CD14-positive monocyte (primary cell): Measurements from ENCODE around the gene XXYLT1. TPM values are rescaled to one million over a fixed set of nuclear protein-coding genes. Genes with fewer than 3 reads are reported as not detected.

ENCODE experiments used
- DNase-seq, 3 donors: peaks; one replicate each; pipeline ENCODE4 v3.0.0-alpha.2; 2011 to 2022
- H2AFZ ChIP-seq: 2 replicates; pipeline ENCODE4 v1.6.0; 2012; ENCODE audit warnings: mild to moderate bottlenecking, low read depth, low read length, inconsistent platforms; ENCODE audit not compliant: insufficient read depth, poor library complexity, severe bottlenecking
- H3K27ac ChIP-seq, 2 donors: 1 replicate in 1 of 2; 2 replicates in 1 of 2; pipeline ENCODE4 v1.5.1; 2012 to 2013; ENCODE audit warnings: low read length in 2 of 2, control low read depth in 1 of 2, inconsistent platforms in 1 of 2, low read depth in 1 of 2, mild to moderate bottlenecking in 1 of 2
- H3K27me3 ChIP-seq, 2 donors: one replicate each; pipeline versions ENCODE4 v1.6.0 to v1.6.1; 2011 to 2013; ENCODE audit warnings: low read length in 2 of 2; ENCODE audit not compliant: control insufficient read depth in 2 of 2, insufficient read depth in 2 of 2
- H3K36me3 ChIP-seq, 2 donors: replicated peaks in 1 of 2; 1 replicate in 1 of 2; 2 replicates in 1 of 2; pipeline versions ENCODE4 v1.5.1 to v1.6.1; 2012 to 2013; ENCODE audit warnings: low read length in 2 of 2, control low read depth in 1 of 2, inconsistent platforms in 1 of 2, mild to moderate bottlenecking in 1 of 2; ENCODE audit not compliant: insufficient read depth in 2 of 2, control insufficient read depth in 1 of 2
- H3K4me1 ChIP-seq, 2 donors: 1 replicate in 1 of 2; 2 replicates in 1 of 2; pipeline versions ENCODE4 v1.5.1 to v1.6.1; 2012 to 2013; ENCODE audit warnings: low read length in 2 of 2, control low read depth in 1 of 2, inconsistent platforms in 1 of 2, mild to moderate bottlenecking in 1 of 2, moderate library complexity in 1 of 2; ENCODE audit not compliant: insufficient read depth in 2 of 2, control insufficient read depth in 1 of 2
- H3K4me2 ChIP-seq: replicated peaks from 2 replicates; pipeline ENCODE3; 2012; ENCODE audit warnings: low read length, moderate library complexity, mild to moderate bottlenecking; ENCODE audit not compliant: poor library complexity, severe bottlenecking; ENCODE audit errors: extremely low read depth
- H3K4me3 ChIP-seq, 3 experiments: fragments of 200-600 bp in 1 of 3; sonication (generic) in 1 of 3; replicated peaks in 1 of 3; 1 replicate in 2 of 3; 2 replicates in 1 of 3; pipeline ENCODE4 v1.5.1; 2011 to 2013; ENCODE audit warnings: low read length in 3 of 3, mild to moderate bottlenecking in 3 of 3, control low read depth in 2 of 3, low read depth in 2 of 3, inconsistent platforms in 1 of 3, moderate library complexity in 1 of 3
- H3K79me2 ChIP-seq: 2 replicates; pipeline ENCODE4 v1.6.0; 2012; ENCODE audit warnings: mild to moderate bottlenecking, control low read depth, inconsistent platforms, low read length, moderate library complexity; ENCODE audit not compliant: insufficient read depth
- H3K9ac ChIP-seq: 2 replicates; pipeline ENCODE4 v1.6.0; 2017; ENCODE audit warnings: low read length, mild to moderate bottlenecking; ENCODE audit not compliant: insufficient read depth, poor library complexity, severe bottlenecking
- H3K9me3 ChIP-seq, 2 donors: replicated peaks in 1 of 2; 1 replicate in 1 of 2; 2 replicates in 1 of 2; pipeline versions ENCODE4 v1.5.1 to v1.6.1; 2012 to 2013; ENCODE audit warnings: low read length in 2 of 2, control low read depth in 1 of 2; ENCODE audit not compliant: control insufficient read depth in 1 of 2, insufficient read depth in 1 of 2
- H4K20me1 ChIP-seq: 2 replicates; pipeline ENCODE4 v1.6.0; 2012; ENCODE audit warnings: mild to moderate bottlenecking, low read length, control low read depth, moderate library complexity; ENCODE audit not compliant: insufficient read depth
- H3K27ac Mint-ChIP-seq, 7 donors: one replicate each; pipeline ENCODE4 v1.8.0; 2020; ENCODE audit warnings: mild to moderate bottlenecking in 7 of 7, mixed read lengths in 7 of 7, moderate library complexity in 6 of 7, inconsistent platforms in 2 of 7
- H3K27me3 Mint-ChIP-seq, 3 donors: one replicate each; pipeline ENCODE4 v1.8.0; 2021 to 2022; ENCODE audit warnings: low read depth in 3 of 3, mild to moderate bottlenecking in 3 of 3, mixed read lengths in 3 of 3, moderate library complexity in 3 of 3, inconsistent platforms in 1 of 3
- H3K36me3 Mint-ChIP-seq, 2 donors: one replicate each; pipeline ENCODE4 v1.8.0; 2020; ENCODE audit warnings: mixed read lengths in 2 of 2, inconsistent platforms in 1 of 2, mild to moderate bottlenecking in 1 of 2
- H3K4me1 Mint-ChIP-seq: one replicate; pipeline ENCODE4 v1.8.0; 2020; ENCODE audit warnings: mild to moderate bottlenecking, mixed read lengths
- H3K4me3 Mint-ChIP-seq, 2 donors: one replicate each; pipeline ENCODE4 v1.8.0; 2020; ENCODE audit warnings: mild to moderate bottlenecking in 2 of 2, mixed read lengths in 2 of 2, moderate library complexity in 1 of 2
- H3K9me3 Mint-ChIP-seq, 7 donors: one replicate each; pipeline ENCODE4 v1.8.0; 2020 to 2022; ENCODE audit warnings: mixed read lengths in 7 of 7, mild to moderate bottlenecking in 6 of 7, moderate library complexity in 6 of 7, inconsistent platforms in 2 of 7
- WGBS: methylation state at CpG from one replicate; pipeline ENCODE4 v1.1.5; 2013; ENCODE audit warnings: missing lambda C conversion rate; ENCODE audit not compliant: insufficient coverage; 5-methylcytosine and 5-hydroxymethylcytosine counted together
- intact Hi-C, 2 donors: fragments of 100-400 bp; cut with micrococcal nuclease; formaldehyde crosslinking; loops; one replicate each; pipeline versions ENCODE4 v1.15.0 to v1.15.1; 2023
- polyA plus RNA-seq, 3 donors: library from polyadenylated mRNA; depleted of rRNA in 1 of 3; unstranded in 2 of 3; stranded (reverse) in 1 of 3; fragments of 300-500 nt in 2 of 3; fragments of >200 nt in 1 of 3; fragmentation: Illumina TruSeq in 2 of 3; gene quantifications; 1 replicate in 2 of 3; 2 replicates in 1 of 3; pipeline ENCODE4 v1.2.3, GENCODE V29; 2012 to 2021
- TF ChIP-seq, protein P1 (sequence below): fragments of 200-600 bp; IDR thresholded peaks from one replicate; pipeline ENCODE4 v1.8.0; 2022; ENCODE audit warnings: antibody characterized with exemption, mild to moderate bottlenecking

Gene XXYLT1
- polyA plus RNA-seq, 3 donors, result 11.8 to 13.5 (median 13.2) TPM

DNA sequence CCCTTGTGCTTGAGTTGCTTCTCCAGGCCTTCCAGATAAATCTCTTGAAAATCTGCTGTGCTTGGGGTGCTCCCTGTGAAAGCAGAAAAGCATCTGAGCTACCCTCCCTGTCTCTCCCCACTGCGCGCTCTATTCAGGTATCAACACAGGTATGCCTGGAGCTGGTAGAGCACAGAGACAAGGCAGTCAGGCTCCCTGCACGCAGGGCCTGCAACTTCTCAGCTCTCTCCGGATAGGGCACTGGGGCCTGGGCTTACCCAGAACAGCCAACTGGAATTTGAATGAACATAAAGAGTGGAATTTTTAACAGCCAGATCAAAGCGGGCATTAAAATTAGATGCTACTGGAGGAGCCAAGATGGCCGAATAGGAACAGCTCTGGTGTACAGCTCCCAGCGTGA, 183.6 kb downstream of the XXYLT1 start:
- Histone ChIP-seq H3K36me3 (no peaks in the 10 kb centered on the region), H3K9me3 (no peaks in the 10 kb centered on the region), H3K27me3 (no peaks in the 10 kb centered on the region), H3K4me2 (no peak overlapping the region), H3K4me3 (no peak overlapping the region), H3K79me2 (no peaks in the 10 kb centered on the region), H4K20me1 (no peaks in the 10 kb centered on the region), H2AFZ (no peak overlapping the region), H3K27ac (no peak overlapping the region), H3K9ac (no peak overlapping the region), H3K4me1 (peaks cover 0 to 5% of the 10 kb centered on the region in 2 donors)
- peaks cover 15% of the 10 kb centered on the region for H3K4me1 Mint-ChIP-seq
- H3K27me3 Mint-ChIP-seq, result peaks cover 0 to 3% (median 3%) of the 10 kb centered on the region in 3 donors
- peak overlapping the region in 1 of 2 donors; percentile 63 for H3K4me3 Mint-ChIP-seq
- H3K9me3 Mint-ChIP-seq, result no peaks in the 10 kb centered on the region
- intact Hi-C loops, result no loop called here
- H3K36me3 Mint-ChIP-seq, result peaks cover 4 to 8% of the 10 kb centered on the region in 2 donors
- DNase-seq, result no peak
- WGBS, result 95% methylated on average over 7 of the region's 7 CpGs
- H3K27ac Mint-ChIP-seq, result peak overlapping the region in 1 of 7 donors; percentile 69
- TF ChIP-seq, protein P1, sequence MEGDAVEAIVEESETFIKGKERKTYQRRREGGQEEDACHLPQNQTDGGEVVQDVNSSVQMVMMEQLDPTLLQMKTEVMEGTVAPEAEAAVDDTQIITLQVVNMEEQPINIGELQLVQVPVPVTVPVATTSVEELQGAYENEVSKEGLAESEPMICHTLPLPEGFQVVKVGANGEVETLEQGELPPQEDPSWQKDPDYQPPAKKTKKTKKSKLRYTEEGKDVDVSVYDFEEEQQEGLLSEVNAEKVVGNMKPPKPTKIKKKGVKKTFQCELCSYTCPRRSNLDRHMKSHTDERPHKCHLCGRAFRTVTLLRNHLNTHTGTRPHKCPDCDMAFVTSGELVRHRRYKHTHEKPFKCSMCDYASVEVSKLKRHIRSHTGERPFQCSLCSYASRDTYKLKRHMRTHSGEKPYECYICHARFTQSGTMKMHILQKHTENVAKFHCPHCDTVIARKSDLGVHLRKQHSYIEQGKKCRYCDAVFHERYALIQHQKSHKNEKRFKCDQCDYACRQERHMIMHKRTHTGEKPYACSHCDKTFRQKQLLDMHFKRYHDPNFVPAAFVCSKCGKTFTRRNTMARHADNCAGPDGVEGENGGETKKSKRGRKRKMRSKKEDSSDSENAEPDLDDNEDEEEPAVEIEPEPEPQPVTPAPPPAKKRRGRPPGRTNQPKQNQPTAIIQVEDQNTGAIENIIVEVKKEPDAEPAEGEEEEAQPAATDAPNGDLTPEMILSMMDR, result no peak

DNA sequence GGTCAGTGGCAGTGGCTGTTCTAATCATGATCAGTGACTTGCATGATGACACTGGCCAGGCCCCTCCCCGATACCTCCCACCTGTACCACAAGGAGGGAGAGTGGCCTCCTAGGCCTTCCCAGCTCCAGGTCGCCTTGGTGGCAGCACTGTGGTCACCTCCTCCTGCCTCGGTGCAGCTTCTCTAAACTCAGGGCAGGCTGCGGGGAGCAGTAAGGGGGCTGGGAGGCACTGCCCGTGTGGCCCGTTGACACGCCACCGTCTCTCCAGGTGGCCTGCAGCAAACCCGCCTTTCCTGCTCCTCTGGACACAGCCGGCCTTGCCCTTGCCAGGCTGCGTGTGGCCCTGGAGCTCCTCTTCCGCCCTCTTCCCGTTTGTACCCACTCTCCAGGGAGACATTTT, 184.1 kb downstream of the XXYLT1 start:
- Histone ChIP-seq H3K27me3 (no peaks in the 10 kb centered on the region), H4K20me1 (no peaks in the 10 kb centered on the region), H3K9ac (no peak overlapping the region), H2AFZ (no peak overlapping the region), H3K27ac (no peak overlapping the region), H3K4me1 (peaks cover 0 to 5% of the 10 kb centered on the region in 2 donors), H3K4me3 (no peak overlapping the region), H3K9me3 (no peaks in the 10 kb centered on the region), H3K4me2 (no peak overlapping the region), H3K79me2 (no peaks in the 10 kb centered on the region), H3K36me3 (no peaks in the 10 kb centered on the region)
- intact Hi-C loops, result no loop called here
- Mint-ChIP-seq H3K4me3 (peak overlapping the region in 1 of 2 donors; percentile 63), H3K27me3 (peaks cover 0 to 3% (median 3%) of the 10 kb centered on the region in 3 donors), H3K36me3 (peaks cover 4 to 8% of the 10 kb centered on the region in 2 donors), H3K4me1 (peaks cover 15% of the 10 kb centered on the region), H3K27ac (peak overlapping the region in 2 of 7 donors; percentile 30 to 72), H3K9me3 (no peaks in the 10 kb centered on the region)
- TF ChIP-seq, protein P1, result no peak
- no peak for DNase-seq
- WGBS, result 98% methylated on average over 13 of the region's 13 CpGs
